ENCODE measurements around the gene ENOX1. TPM values are rescaled to one million over a fixed set of nuclear protein-coding genes. Genes with fewer than 3 reads are reported as not detected.

The ENOX1 gene
- total and polyA plus RNA-seq, 2 of the 8 experiments (the other 6 are each of a cell fraction or from before 2014, with no cell fraction given): 0.23 to 0.37 TPM

DNA sequence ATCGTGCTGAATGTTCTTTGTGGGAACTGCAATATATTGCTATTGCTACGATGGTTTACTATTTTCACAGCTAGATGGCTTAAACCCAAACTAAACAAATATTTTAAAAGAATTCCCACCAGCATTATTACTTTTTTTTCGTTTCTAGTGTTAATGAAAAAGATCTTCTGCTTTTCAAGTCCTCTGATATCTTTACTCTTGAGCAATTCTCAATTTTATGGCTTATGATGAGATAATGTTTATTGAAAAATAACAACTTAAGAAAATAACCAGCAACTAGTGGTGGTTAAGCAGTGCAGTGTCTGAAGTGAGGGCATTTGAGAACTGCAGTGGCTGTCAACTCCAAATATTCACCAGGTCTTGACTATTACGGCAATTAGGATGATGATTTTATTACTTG is 360.4 kb downstream of the ENOX1 start:
- ChIA-PET POLR2A (ENCODE audit: partially characterized antibody) (no interaction called here), CTCF (ENCODE audit: partially characterized antibody) (no interaction called here)
- Histone ChIP-seq H4K20me1 (replicated peaks in 1 of 2; ENCODE audit: control insufficient read depth in 1 of 2, insufficient read depth in 2 of 2, low read length in 2 of 2) (no peaks in the 10 kb centered on the region), H3K4ac (replicated peaks; ENCODE audit: insufficient read length, low read depth, low read length) (no peak overlapping the region), H3K23me2 (ENCODE audit: low read depth, low read length) (no peaks in the 10 kb centered on the region), H3K27ac (ENCODE audit: low read depth, low read length) (no peak overlapping the region), H4K91ac (replicated peaks; ENCODE audit: insufficient read length, low read length) (no peak overlapping the region), H2AFZ (ENCODE audit: low read length) (no peak overlapping the region), H2BK15ac (ENCODE audit: low read length) (no peak overlapping the region), H4K8ac (ENCODE audit: extremely low read depth, insufficient read depth, low read length) (no peak overlapping the region), H2AK5ac (ENCODE audit: low read depth, low read length) (no peak overlapping the region), H3K56ac (replicated peaks; ENCODE audit: insufficient read length, low read depth, low read length) (no peak overlapping the region), H3K27me3 (replicated peaks in 1 of 4; ENCODE audit: control insufficient read depth in 3 of 4, extremely low read depth in 1 of 4, insufficient read depth in 3 of 4, low read length in 3 of 4) (no peaks in the 10 kb centered on the region), H3K14ac (ENCODE audit: insufficient read length) (no peak overlapping the region), H3K79me1 (ENCODE audit: low read depth, low read length) (no peaks in the 10 kb centered on the region), H3K4me2 (ENCODE audit: insufficient read depth in 1 of 2, low read depth in 2 of 2, low read length in 2 of 2) (no peak overlapping the region), H2BK120ac (replicated peaks; ENCODE audit: low read depth, low read length) (no peak overlapping the region), H2BK20ac (ENCODE audit: low read length) (no peak overlapping the region), H3K9ac (replicated peaks in 1 of 4; ENCODE audit: extremely low read depth in 1 of 4, low read depth in 3 of 4, low read length in 3 of 4) (no peak overlapping the region), H3K23ac (ENCODE audit: insufficient read length) (no peak overlapping the region), H3K79me2 (ENCODE audit: control insufficient read depth in 1 of 2, insufficient read depth in 2 of 2, low read length in 2 of 2) (no peaks in the 10 kb centered on the region), H3K36me3 (ENCODE audit: control insufficient read depth in 2 of 4, insufficient read depth in 4 of 4, low read length in 3 of 4) (no peaks in the 10 kb centered on the region), H2BK12ac (ENCODE audit: low read depth, low read length) (no peak overlapping the region), H3K18ac (ENCODE audit: extremely low read depth, low read length) (no peak overlapping the region), H3K9me3 (ENCODE audit: insufficient read depth in 2 of 2, low read depth in 1 of 2, low read length in 1 of 2) (no peaks in the 10 kb centered on the region), H3K4me1 (replicated peaks in 1 of 4; ENCODE audit: control insufficient read depth in 3 of 4, insufficient read depth in 4 of 4, low read length in 3 of 4) (peaks cover 4 to 16% (median 14%) of the 10 kb centered on the region in 4 experiments; a peak in 6 of 7 replicates), H3K4me3 (ENCODE audit: extremely low read depth in 1 of 4, insufficient read depth in 2 of 4, low read depth in 3 of 4, low read length in 4 of 4) (no peak overlapping the region), H4K5ac (ENCODE audit: insufficient read length, low read depth, low read length) (no peak overlapping the region), H2BK5ac (ENCODE audit: low read depth, low read length) (no peak overlapping the region)
- DNase-seq (ENCODE audit: low read depth in 1 of 2, low spot score in 2 of 2) (no peak), FAIRE-seq (no peak)
- WGBS, 2 experiments (ENCODE audit: extremely low coverage in 1 of 2, insufficient coverage in 1 of 2, insufficient read length in 1 of 2, insufficient replicate concordance in 2 of 2, low coverage in 1 of 2, low lambda C conversion rate in 2 of 2, missing lambda C conversion rate in 1 of 2): 64% methylated on average over 4 of the region's 4 CpGs; no CpG with 5 or more reads in 1 of the 2 experiments
- TF ChIP-seq BRCA1 (IDR thresholded peaks at IDR 0.05; ENCODE audit: low read depth, low read length) (no peak), RBBP5 (IDR thresholded peaks at IDR 0.05; ENCODE audit: borderline replicate concordance, low read depth, low read length) (no peak), BCL11A (IDR thresholded peaks at IDR 0.05; ENCODE audit: low read depth in 2 of 2, low read length in 2 of 2) (no peak), ASH2L (IDR thresholded peaks at IDR 0.05; ENCODE audit: low read length) (no peak), ZNF274 (IDR thresholded peaks at IDR 0.05; ENCODE audit: borderline replicate concordance, extremely low read depth, low read length) (no peak), CBX8 (IDR thresholded peaks at IDR 0.05; ENCODE audit: borderline replicate concordance, low read depth, low read length) (no peak), TEAD4 (IDR thresholded peaks at IDR 0.05; ENCODE audit: low read depth, low read length) (no peak), CREB1 (IDR thresholded peaks at IDR 0.05) (no peak), RFX5 (IDR thresholded peaks at IDR 0.05; ENCODE audit: borderline replicate concordance, low read depth, low read length) (no peak), YY1 (IDR thresholded peaks at IDR 0.05; ENCODE audit: low read depth, low read length) (no peak), NANOG (IDR thresholded peaks at IDR 0.05; ENCODE audit: insufficient read depth, low read depth, low read length, poor library complexity, severe bottlenecking) (no peak), POLR2A (IDR thresholded peaks at IDR 0.05; ENCODE audit: control extremely low read depth in 1 of 2, low read depth in 2 of 2, low read length in 2 of 2) (no peak)
- TF ChIP-seq, protein P1, sequence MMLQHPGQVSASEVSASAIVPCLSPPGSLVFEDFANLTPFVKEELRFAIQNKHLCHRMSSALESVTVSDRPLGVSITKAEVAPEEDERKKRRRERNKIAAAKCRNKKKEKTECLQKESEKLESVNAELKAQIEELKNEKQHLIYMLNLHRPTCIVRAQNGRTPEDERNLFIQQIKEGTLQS (IDR thresholded peaks at IDR 0.05; ENCODE audit: insufficient read depth, low read depth, low read length): no peak
- TF ChIP-seq, protein P2, sequence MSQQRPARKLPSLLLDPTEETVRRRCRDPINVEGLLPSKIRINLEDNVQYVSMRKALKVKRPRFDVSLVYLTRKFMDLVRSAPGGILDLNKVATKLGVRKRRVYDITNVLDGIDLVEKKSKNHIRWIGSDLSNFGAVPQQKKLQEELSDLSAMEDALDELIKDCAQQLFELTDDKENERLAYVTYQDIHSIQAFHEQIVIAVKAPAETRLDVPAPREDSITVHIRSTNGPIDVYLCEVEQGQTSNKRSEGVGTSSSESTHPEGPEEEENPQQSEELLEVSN (IDR thresholded peaks at IDR 0.05): no peak
- TF ChIP-seq, protein P3, sequence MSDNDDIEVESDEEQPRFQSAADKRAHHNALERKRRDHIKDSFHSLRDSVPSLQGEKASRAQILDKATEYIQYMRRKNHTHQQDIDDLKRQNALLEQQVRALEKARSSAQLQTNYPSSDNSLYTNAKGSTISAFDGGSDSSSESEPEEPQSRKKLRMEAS (IDR thresholded peaks at IDR 0.05): no peak

All from H1 (cell line).